Lower leg skin (tissue), 3 donors: ENCODE measurements around the gene UBA6.

Source experiments
- POLR2A ChIP-seq, 2 donors: fragments of 450-650 bp; IDR thresholded peaks; one replicate each; pipeline ENCODE4 v1.6.1; 2016 to 2017; ENCODE audit warnings: antibody characterized with exemption in 2 of 2, mild to moderate bottlenecking in 1 of 2, moderate library complexity in 1 of 2
- TF ChIP-seq, protein P1 (sequence below), 3 donors: fragments of 450-650 bp; IDR thresholded peaks; one replicate each; pipeline ENCODE4 v1.5.1; 2016; ENCODE audit warnings: antibody characterized with exemption in 3 of 3, mild to moderate bottlenecking in 3 of 3, moderate library complexity in 2 of 3

DNA sequence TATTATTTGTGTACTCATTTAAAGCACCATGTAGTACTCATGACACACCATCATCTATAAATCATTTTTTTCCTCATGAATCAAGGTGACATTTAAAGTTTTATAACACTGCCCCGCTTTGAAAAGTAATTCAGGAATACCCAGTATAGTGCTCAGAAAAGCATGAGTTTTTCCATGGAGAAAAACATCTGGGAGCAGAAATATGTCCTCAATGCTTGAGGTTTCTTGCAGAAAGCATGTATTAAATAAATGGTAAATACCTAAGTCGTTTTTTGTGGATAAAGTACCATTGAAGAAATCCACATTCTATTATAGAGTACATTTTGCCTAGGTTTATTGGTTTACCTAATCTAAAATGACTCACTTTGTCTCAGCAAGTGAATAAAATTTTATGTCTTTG, 66.2 kb downstream of the UBA6 start:
- TF ChIP-seq POLR2A (IDR thresholded peaks at IDR 0.05), result no peak
- TF ChIP-seq, protein P1, sequence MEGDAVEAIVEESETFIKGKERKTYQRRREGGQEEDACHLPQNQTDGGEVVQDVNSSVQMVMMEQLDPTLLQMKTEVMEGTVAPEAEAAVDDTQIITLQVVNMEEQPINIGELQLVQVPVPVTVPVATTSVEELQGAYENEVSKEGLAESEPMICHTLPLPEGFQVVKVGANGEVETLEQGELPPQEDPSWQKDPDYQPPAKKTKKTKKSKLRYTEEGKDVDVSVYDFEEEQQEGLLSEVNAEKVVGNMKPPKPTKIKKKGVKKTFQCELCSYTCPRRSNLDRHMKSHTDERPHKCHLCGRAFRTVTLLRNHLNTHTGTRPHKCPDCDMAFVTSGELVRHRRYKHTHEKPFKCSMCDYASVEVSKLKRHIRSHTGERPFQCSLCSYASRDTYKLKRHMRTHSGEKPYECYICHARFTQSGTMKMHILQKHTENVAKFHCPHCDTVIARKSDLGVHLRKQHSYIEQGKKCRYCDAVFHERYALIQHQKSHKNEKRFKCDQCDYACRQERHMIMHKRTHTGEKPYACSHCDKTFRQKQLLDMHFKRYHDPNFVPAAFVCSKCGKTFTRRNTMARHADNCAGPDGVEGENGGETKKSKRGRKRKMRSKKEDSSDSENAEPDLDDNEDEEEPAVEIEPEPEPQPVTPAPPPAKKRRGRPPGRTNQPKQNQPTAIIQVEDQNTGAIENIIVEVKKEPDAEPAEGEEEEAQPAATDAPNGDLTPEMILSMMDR (IDR thresholded peaks at IDR 0.05), result no peak
